D721Med (cell line): ENCODE data around the gene ZNF74.

Source experiments
- DNase-seq: peaks from one replicate; pipeline ENCODE4 v3.0.0; 2011; ENCODE audit warnings: low spot score; ENCODE audit not compliant: insufficient read length
- FAIRE-seq: peaks from 2 replicates; lab custom pipeline; 2011; peaks lifted over from hg19 to GRCh38; lab: Jason Lieb, UNC
- CTCF ChIP-seq: IDR thresholded peaks from 2 replicates; pipeline ENCODE4 v1.5.1; 2012; ENCODE audit warnings: mild to moderate bottlenecking, control low read depth; ENCODE audit not compliant: insufficient read depth; ENCODE audit errors: missing control alignments

ZNF74 gene

DNA sequence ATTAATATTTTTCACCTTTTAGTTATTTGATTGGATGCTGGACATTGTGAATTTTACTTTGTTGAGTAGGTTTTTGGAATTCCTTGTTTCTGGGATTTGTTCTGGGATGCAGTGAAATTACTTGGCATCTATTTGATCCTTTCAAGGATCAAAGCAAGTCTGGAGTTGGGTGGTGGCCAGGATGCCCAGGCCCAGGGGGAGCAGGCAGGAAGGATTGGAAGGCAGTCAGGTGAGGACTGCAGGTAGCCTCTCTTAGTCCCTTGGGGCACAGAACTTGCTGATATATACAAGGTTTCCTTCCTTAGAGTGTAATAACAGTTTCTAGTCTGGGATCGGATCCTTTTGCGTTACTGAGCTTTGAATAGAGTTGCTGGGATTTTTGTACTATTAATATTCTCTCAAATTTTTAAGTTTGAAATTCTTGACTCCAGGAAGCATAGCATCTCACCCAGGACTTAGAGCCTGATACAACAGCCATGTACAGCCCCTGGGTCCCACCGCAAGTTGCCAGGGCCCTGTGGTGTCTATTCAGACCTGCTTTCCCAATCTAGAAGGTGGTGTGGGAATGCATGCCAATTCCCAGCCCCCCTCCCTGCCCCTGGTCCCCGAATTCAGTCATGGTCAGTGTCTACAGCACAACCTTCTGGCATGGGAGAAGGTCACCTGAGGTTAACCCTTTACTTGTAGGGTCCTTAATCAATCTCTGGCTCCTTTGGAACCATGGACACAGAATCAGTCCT lies 6.1 kb downstream of the ZNF74 start:
- TF ChIP-seq CTCF, result no peak
- FAIRE-seq, result no peak
- DNase-seq, result no peak

DNA sequence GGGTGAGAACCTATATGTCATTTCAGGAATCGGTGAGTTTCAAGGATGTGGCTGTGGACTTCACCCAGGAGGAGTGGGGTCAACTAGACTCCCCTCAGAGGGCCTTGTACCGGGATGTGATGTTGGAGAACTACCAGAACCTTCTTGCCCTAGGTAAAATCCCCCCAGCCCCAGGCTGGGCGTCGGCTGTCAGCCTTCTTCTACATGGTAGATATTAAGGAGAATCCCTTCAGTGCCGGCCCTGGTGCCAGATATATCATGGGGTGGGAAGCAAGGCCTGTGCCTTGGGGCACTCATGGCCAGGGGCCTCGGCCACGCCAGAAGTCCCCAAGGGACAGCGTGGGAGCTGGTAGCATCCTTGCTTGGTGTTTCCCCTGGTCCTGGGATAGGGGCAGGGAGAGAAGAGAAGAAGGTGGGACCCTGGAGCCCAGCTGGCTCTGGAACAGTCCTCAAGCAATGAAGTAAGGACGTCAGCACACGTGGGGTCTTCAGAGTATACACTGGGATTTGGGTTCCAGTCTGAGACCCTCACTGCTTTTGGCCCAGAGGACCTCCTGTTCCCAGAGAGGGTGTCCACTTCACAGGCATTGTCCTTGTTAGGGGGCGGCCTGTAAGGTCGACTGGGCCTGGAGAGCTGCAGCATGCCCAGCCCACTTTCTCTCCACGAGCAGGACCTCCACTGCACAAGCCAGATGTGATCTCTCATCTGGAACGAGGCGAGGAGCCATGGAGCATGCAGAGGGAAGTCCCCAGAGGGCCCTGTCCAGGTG lies 6.8 kb downstream of the ZNF74 start:
- FAIRE-seq, result no peak
- DNase-seq, result no peak
- TF ChIP-seq CTCF, result no peak

- TF ChIP-seq CTCF, result no peak
- FAIRE-seq (no peak), DNase-seq (no peak)
These were observed 7.5 kb downstream of the ZNF74 start for GRCh38 chr22:20401376-20402014.

- DNase-seq (no peak), FAIRE-seq (no peak)
- no peak for TF ChIP-seq CTCF
These were observed 9.2 kb downstream of the ZNF74 start for GRCh38 chr22:20402960-20403778.

GRCh38 chr22:20403779-20404140 lies 9.8 kb downstream of the ZNF74 start:
- DNase-seq (no peak), FAIRE-seq (no peak)
- TF ChIP-seq CTCF, result no peak

- FAIRE-seq (no peak), DNase-seq (no peak)
- TF ChIP-seq CTCF, result no peak
These were observed 10.9 kb downstream of the ZNF74 start for GRCh38 chr22:20404881-20405280.
